K562 (cell line): ENCODE measurements around the gene FYB1. TPM values are rescaled to one million over a fixed set of nuclear protein-coding genes. Genes with fewer than 3 reads are reported as not detected.

ENCODE experiments used
- ATAC-seq: fragments of 200-7000 bp; cut with Tn5 transposase; 3 replicates; pipeline ENCODE4 v1.9.1; 2020; ENCODE audit warnings: moderate library complexity
- BruUV-seq: library from RNA; stranded (reverse); fragments of 400-500 nt; replicated peaks from 2 replicates; lab custom pipeline; 2021; lab: Mats Ljungman, UMichigan
- CTCF ChIA-PET: fragments of 300-600 bp; formaldehyde crosslinking; extraction: SDS; loops from one replicate; lab custom pipeline; 2021; ENCODE audit warnings: low intra/inter-chr PET ratio; lab: Yijun Ruan, JAX
- POLR2A ChIA-PET: fragments of 300-600, 350-650 bp; sonication (Branson Sonifier 250); formaldehyde crosslinking; extraction: SDS; loops from one replicate; lab custom pipeline; 2021; ENCODE audit warnings: antibody characterized with exemption, inconsistent platforms; lab: Yijun Ruan, JAX
- DNase-seq, 4 experiments: peaks; one replicate each; pipeline versions ENCODE4 v3.0.0 to v3.0.0-alpha.2; 2011 to 2018; ENCODE audit warnings: low spot score in 3 of 4, mixed read lengths in 3 of 4; ENCODE audit errors: extremely low read depth in 1 of 4
- FAIRE-seq: peaks from 2 replicates; lab custom pipeline; 2011; peaks lifted over from hg19 to GRCh38; lab: Jason Lieb, UNC
- H2AFZ ChIP-seq: 2 replicates; pipeline ENCODE4 v1.6.0; 2011; ENCODE audit warnings: low read depth, low read length, control low read depth, inconsistent platforms
- H3K27ac ChIP-seq: fragments of 200-600 bp; 3 replicates; pipeline ENCODE4 v1.8.0; 2011; ENCODE audit warnings: low read depth, mild to moderate bottlenecking, control low read depth, inconsistent platforms, low read length, moderate library complexity, mixed read lengths; ENCODE audit errors: extremely low read depth
- H3K27me3 ChIP-seq, 2 experiments: fragments of 300-600 bp in 1 of 2; 2 replicates in 1 of 2; 3 replicates in 1 of 2; pipeline versions ENCODE4 v1.6.0 to v1.8.0; 2011; ENCODE audit warnings: inconsistent platforms in 2 of 2, low read length in 2 of 2, mild to moderate bottlenecking in 1 of 2, mixed read lengths in 1 of 2, moderate library complexity in 1 of 2; ENCODE audit not compliant: control insufficient read depth in 2 of 2, insufficient read depth in 2 of 2
- H3K36me3 ChIP-seq: fragments of 300-600 bp; 3 replicates; pipeline ENCODE4 v1.8.0; 2011; ENCODE audit warnings: mild to moderate bottlenecking, low read length, inconsistent platforms; ENCODE audit not compliant: control insufficient read depth, insufficient read depth
- H3K4me1 ChIP-seq, 2 experiments: fragments of 200-600 bp in 1 of 2; replicated peaks in 1 of 2; 2 replicates in 1 of 2; 3 replicates in 1 of 2; pipeline versions ENCODE4 v1.5.1 to v1.8.0; 2011; ENCODE audit warnings: inconsistent platforms in 2 of 2, low read length in 2 of 2, mild to moderate bottlenecking in 1 of 2, mixed read lengths in 1 of 2, moderate library complexity in 1 of 2; ENCODE audit not compliant: control insufficient read depth in 2 of 2, insufficient read depth in 2 of 2
- H3K4me2 ChIP-seq: 2 replicates; pipeline ENCODE4 v1.6.1; 2011; ENCODE audit warnings: low read length, control low read depth, inconsistent platforms, mixed read lengths; ENCODE audit not compliant: insufficient read depth
- H3K4me3 ChIP-seq: fragments of 200-600 bp; sonication (generic), shearing (Covaris generic); 2 replicates; pipeline ENCODE4 v1.5.1; 2016; ENCODE audit warnings: control low read depth, inconsistent platforms
- H3K79me2 ChIP-seq: fragments of 200-600 bp; 3 replicates; pipeline ENCODE4 v1.8.0; 2011; ENCODE audit warnings: low read length, inconsistent platforms; ENCODE audit not compliant: control insufficient read depth, insufficient read depth
- H3K9ac ChIP-seq, 2 experiments: 2 replicates each; pipeline versions ENCODE4 v1.6.0 to v1.6.1; 2011; ENCODE audit warnings: low read depth in 2 of 2, low read length in 2 of 2, control low read depth in 1 of 2, inconsistent platforms in 1 of 2, mild to moderate bottlenecking in 1 of 2, mixed read lengths in 1 of 2; ENCODE audit not compliant: insufficient read depth in 1 of 2
- H3K9me1 ChIP-seq: one replicate; pipeline ENCODE4 v1.6.0; 2011; ENCODE audit warnings: inconsistent platforms, mild to moderate bottlenecking, low read length, moderate library complexity; ENCODE audit not compliant: control insufficient read depth, insufficient read depth
- H3K9me3 ChIP-seq: replicated peaks from 2 replicates; pipeline ENCODE4 v1.5.1; 2011; ENCODE audit warnings: low read depth, low read length, inconsistent platforms; ENCODE audit not compliant: control insufficient read depth, insufficient read depth
- H4K20me1 ChIP-seq: replicated peaks from 2 replicates; pipeline ENCODE4 v1.6.1; 2011; ENCODE audit warnings: low read length, inconsistent platforms, mixed read lengths; ENCODE audit not compliant: control insufficient read depth, insufficient read depth
- BCOR ChIP-seq: fragments of 450-650 bp; IDR thresholded peaks from 2 replicates; pipeline ENCODE4 v1.6.1; 2016
- FOXJ2 ChIP-seq: fragments of 200-800 bp; sonication (Bioruptor generic); IDR thresholded peaks from 2 replicates; pipeline ENCODE4 v1.6.1; 2016; ENCODE audit warnings: missing genetic modification characterization, missing compliant biosample characterization
- HCFC1 ChIP-seq: IDR thresholded peaks from 2 replicates; pipeline ENCODE4 v1.6.1; 2012; ENCODE audit warnings: low read depth, low read length, improper control_type of control experiment
- RBFOX2 ChIP-seq: fragments of 200-400 bp; formaldehyde crosslinking; IDR thresholded peaks from 2 replicates; pipeline ENCODE4 v1.6.1; 2017; ENCODE audit warnings: low read depth, mild to moderate bottlenecking, low read length, moderate library complexity
- REST ChIP-seq, 2 experiments: fragments of 450-650 bp; formaldehyde crosslinking in 1 of 2; IDR thresholded peaks; 2 replicates each; pipeline versions ENCODE4 v1.4.0 to v1.6.1; 2014 to 2020; ENCODE audit warnings: mild to moderate bottlenecking in 2 of 2, borderline replicate concordance in 1 of 2, low read depth in 1 of 2
- SREBF2 ChIP-seq: sonication (generic); formaldehyde crosslinking; IDR thresholded peaks from 2 replicates; pipeline ENCODE4 v1.4.0; 2020; ENCODE audit warnings: mild to moderate bottlenecking, missing genetic modification reagents
- THRAP3 ChIP-seq: fragments of 450-650 bp; IDR thresholded peaks from 2 replicates; pipeline ENCODE4 v1.6.1; 2016; ENCODE audit warnings: mild to moderate bottlenecking, inconsistent platforms, borderline replicate concordance
- ZBTB1 ChIP-seq: sonication (generic); formaldehyde crosslinking; IDR thresholded peaks from 2 replicates; pipeline ENCODE4 v1.8.1; 2023; ENCODE audit warnings: missing genetic modification reagents, low read depth, mild to moderate bottlenecking, borderline replicate concordance
- ZNF146 ChIP-seq: IDR thresholded peaks from one replicate; pipeline ENCODE4 v1.6.1; 2018; ENCODE audit warnings: missing compliant biosample characterization; ENCODE audit not compliant: unreplicated experiment
- ZNF212 ChIP-seq: fragments of 450-650 bp; formaldehyde crosslinking; IDR thresholded peaks from 2 replicates; pipeline ENCODE4 v1.4.0; 2020; ENCODE audit warnings: mild to moderate bottlenecking
- WGBS: fragments of 100-300 bp; shearing (Covaris generic); methylation state at CpG from one replicate; pipeline ENCODE4 v1.1.6; 2016; ENCODE audit warnings: low coverage, mixed read lengths; ENCODE audit not compliant: insufficient coverage; ENCODE audit errors: missing lambda C conversion rate; 5-methylcytosine and 5-hydroxymethylcytosine counted together
- in situ Hi-C: fragments of 300-500 bp; cut with MboI; formaldehyde crosslinking; loops from 4 replicates; pipeline ENCODE4 v1.15.0; 2018; ENCODE audit warnings: inconsistent platforms, mixed read lengths
- intact Hi-C: fragments of 100-400 bp; cut with micrococcal nuclease; formaldehyde crosslinking; loops from 2 replicates; pipeline ENCODE4 v1.14.2; 2022
- polyA plus RNA-seq, 8 experiments: library from polyadenylated mRNA; depleted of rRNA in 4 of 8; stranded (reverse) in 5 of 8; unstranded in 3 of 8; fragments of >200 nt; fragmentation: Nextera tagmentation in 2 of 8; fragmentation: Illumina TruSeq in 1 of 8; extraction: Ambion mirVana in 2 of 8; extraction: Trizol in 1 of 8; gene quantifications; 2 replicates each; pipeline versions ENCODE4 v1.2.1 to v1.2.3, GENCODE V29; 2011 to 2014; ENCODE audit warnings: inconsistent platforms in 1 of 8, missing spikeins in 1 of 8
- total RNA-seq, 7 experiments: library from RNA; depleted of rRNA in 6 of 7; stranded (reverse); fragments of >200 nt in 6 of 7; fragmentation: Illumina TruSeq in 2 of 7; extraction: Trizol in 2 of 7; gene quantifications; 2 replicates each; pipeline versions ENCODE4 v1.2.1 to v1.2.3, GENCODE V29; 2011 to 2021; ENCODE audit warnings: low replicate concordance in 1 of 7
- TF ChIP-seq, protein P1 (sequence below), 2 experiments: IDR thresholded peaks; 2 replicates each; pipeline ENCODE4 v1.6.1; 2011; ENCODE audit warnings: borderline replicate concordance in 1 of 2, control low read depth in 1 of 2, low read depth in 1 of 2, low read length in 1 of 2, mild to moderate bottlenecking in 1 of 2, mixed read lengths in 1 of 2, moderate library complexity in 1 of 2; ENCODE audit not compliant: insufficient read depth in 1 of 2, insufficient read length in 1 of 2, poor library complexity in 1 of 2, severe bottlenecking in 1 of 2; ENCODE audit errors: extremely low read depth in 1 of 2

Gene FYB1
- total and polyA plus RNA-seq, 9 of the 15 experiments (the other 6 are each of a cell fraction or from before 2014, with no cell fraction given), result 4.7 to 31.5 (median 9.7) TPM

DNA sequence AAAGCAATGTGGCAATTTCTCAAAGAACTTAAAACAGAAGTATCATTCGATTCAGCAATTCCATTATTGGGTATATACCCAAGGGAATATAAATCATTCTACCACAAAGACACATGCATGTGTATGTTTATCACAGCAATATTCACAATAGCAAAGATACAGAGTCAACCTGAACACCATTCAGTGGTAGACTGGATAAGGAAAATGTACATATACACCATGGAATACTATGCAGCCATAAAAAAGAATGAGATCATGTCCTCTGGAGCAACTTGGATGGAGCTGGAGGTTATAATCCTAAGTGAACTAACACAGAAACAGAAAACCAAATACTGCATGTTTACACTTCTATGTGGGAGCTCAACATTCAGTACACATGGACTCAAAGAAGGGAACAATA, 21.4 kb upstream of the FYB1 start (continued):
- TF ChIP-seq, protein P1, sequence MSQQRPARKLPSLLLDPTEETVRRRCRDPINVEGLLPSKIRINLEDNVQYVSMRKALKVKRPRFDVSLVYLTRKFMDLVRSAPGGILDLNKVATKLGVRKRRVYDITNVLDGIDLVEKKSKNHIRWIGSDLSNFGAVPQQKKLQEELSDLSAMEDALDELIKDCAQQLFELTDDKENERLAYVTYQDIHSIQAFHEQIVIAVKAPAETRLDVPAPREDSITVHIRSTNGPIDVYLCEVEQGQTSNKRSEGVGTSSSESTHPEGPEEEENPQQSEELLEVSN (IDR thresholded peaks at IDR 0.05; ENCODE audit: borderline replicate concordance in 1 of 2, extremely low read depth in 1 of 2, insufficient read depth in 1 of 2, insufficient read length in 1 of 2, low read depth in 1 of 2, low read length in 1 of 2, poor library complexity in 1 of 2, severe bottlenecking in 1 of 2), result no peak
- TF ChIP-seq ZNF146 (CRISPR knock-in tag) (peak; percentile 94), FOXJ2 (no peak), ZNF212 (CRISPR knock-in tag) (no peak), RBFOX2 (no peak), ZBTB1 (CRISPR knock-in tag) (no peak), BCOR (0 out of 2 replicates have a peak, but pooled peaks have one; percentile 25), HCFC1 (no peak)

DNA sequence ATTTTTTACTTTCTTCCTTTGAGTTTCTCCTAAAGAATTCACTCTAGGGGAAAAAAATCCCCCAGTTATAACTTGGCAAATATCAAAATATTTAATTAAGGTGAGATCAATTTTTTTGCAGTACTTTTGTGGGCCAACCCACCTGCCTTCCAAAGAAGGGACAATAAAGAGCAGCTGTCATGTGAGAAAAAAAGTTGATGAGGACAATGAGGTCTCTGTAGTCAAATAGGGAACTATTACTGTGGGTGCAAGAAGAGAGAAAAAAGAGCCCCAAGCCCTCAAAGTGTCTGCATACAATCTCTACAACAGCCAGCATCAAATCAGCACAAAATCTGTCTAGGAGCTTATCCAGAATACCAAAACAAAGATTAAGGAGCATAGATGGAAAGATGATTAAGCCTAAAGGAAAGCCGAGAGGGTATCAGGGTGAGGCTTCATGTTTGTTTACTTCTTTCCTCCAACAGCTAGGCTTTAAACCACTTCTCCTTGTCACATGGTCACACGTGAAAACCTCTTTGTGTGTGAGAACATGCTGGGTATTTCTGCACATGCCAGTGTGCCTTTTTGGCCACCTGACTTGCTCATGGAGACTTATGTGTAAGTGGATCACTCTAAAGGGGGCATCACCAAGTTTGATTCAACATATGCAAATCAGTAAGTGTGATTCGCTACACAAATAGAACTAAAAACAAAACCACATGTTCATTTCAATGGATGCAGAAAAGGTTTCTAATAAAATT, 19.2 kb upstream of the FYB1 start:
- intact Hi-C loops, result no loop called here
- Histone ChIP-seq H3K79me2 (no peaks in the 10 kb centered on the region), H3K4me1 (no peaks in the 10 kb centered on the region; a peak in 1 of 5 replicates), H3K27me3 (no peaks in the 10 kb centered on the region; a peak in 1 of 5 replicates), H3K36me3 (no peaks in the 10 kb centered on the region), H3K4me2 (no peak overlapping the region), H4K20me1 (no peaks in the 10 kb centered on the region), H2AFZ (no peak overlapping the region), H3K27ac (no peak overlapping the region), H3K4me3 (no peak overlapping the region), H3K9ac (no peak overlapping the region), H3K9me1 (no peaks in the 10 kb centered on the region), H3K9me3 (no peaks in the 10 kb centered on the region)
- DNase-seq (no peak), ATAC-seq (no peak), FAIRE-seq (no peak)
- POLR2A ChIA-PET, result no interaction called here
- CTCF ChIA-PET, result no interaction called here
- in situ Hi-C loops, result no loop called here
- WGBS, result 7% methylated on average over 3 of the region's 3 CpGs
- no TSS peak for BruUV-seq
- no peak for TF ChIP-seq THRAP3
- TF ChIP-seq REST (IDR thresholded peaks at IDR 0.05; ENCODE audit: borderline replicate concordance), result no peak
- no peak for TF ChIP-seq REST (CRISPR knock-in tag; IDR thresholded peaks at IDR 0.05; ENCODE audit: low read depth)
- TF ChIP-seq SREBF2, result no peak
